Measurements from ENCODE around the gene PRODH.

DNA sequence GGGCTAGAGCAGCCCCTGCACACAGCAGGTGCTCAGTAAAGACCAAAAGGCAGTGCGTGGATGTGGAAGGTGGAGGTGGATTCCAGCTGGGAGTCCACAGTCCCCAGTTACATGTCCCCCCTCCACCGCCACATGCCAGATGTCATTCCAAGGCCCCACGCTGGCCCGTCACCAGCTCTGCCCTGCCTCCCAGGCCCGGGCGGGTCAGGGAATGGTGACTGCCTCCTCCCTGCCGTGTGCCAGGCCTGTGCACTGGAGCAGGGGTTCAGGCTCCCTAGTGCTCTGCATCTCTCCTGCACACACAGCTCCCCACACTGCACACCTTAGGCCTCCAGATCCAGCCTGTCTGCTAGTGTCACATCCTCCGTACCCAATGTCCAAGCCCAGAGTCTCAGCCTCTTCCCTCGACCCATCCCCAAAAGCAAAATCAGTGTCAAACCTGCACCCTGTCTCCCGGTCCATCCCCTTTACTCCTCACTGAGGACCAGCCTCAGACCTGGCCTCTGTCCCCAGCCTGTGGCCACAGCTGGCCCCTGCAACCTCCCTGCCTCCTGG is 40.2 kb upstream of the PRODH start:
- TF ChIP-seq, protein P1, sequence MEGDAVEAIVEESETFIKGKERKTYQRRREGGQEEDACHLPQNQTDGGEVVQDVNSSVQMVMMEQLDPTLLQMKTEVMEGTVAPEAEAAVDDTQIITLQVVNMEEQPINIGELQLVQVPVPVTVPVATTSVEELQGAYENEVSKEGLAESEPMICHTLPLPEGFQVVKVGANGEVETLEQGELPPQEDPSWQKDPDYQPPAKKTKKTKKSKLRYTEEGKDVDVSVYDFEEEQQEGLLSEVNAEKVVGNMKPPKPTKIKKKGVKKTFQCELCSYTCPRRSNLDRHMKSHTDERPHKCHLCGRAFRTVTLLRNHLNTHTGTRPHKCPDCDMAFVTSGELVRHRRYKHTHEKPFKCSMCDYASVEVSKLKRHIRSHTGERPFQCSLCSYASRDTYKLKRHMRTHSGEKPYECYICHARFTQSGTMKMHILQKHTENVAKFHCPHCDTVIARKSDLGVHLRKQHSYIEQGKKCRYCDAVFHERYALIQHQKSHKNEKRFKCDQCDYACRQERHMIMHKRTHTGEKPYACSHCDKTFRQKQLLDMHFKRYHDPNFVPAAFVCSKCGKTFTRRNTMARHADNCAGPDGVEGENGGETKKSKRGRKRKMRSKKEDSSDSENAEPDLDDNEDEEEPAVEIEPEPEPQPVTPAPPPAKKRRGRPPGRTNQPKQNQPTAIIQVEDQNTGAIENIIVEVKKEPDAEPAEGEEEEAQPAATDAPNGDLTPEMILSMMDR (IDR thresholded peaks at IDR 0.05): no peak
- no peak for TF ChIP-seq POLR2A (IDR thresholded peaks at IDR 0.05)

Measured in uterus (tissue), 2 donors.